ENCODE results near the gene HTRA3.
"Not testable (repeated sequence)": the region's sequence is repeated elsewhere in the genome, so short reads cannot be mapped to it uniquely, and the experiment has no call there.

HTRA3 gene

DNA sequence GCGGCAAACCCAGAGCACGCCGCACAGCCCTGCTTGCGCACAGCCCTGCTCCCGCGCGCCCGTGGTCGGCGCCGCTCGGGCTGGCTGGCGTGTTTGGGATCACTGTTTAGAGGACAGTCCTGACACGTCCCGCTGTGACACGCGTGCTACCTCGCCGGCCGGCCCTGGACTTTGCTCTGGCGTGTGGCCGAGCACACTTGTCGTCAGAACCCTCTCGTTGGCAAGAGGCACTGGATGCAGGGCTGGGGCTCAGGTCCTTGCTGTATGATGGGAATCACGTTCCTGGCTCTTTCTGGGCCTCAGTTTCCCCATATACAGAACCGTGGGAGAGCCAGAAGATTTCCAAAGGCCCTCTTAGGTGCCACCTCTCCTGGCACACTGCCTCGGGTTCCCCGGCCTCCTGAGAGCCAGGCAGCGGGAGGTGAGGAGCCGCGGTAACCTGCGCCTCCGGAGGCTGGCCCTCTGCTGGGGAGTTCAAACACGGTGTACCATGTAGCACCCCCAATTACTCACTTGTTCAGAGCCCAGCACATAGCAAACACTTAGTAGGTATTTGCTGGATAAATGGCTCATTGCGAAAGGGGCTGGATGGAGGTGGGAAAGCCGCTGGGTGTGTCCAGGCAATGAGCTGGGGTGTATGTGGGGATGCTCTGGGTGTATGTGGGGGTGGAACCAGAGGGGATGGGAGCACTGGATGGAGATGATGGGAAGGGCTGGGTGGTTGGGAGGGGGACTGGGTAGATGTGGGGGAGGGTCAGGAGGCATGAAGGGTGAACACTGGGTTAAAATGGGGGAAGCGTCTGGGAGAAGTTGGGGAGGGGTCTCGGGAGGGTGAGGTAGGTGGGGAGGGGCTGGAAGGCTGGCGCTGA lies 76.6 kb downstream of the HTRA3 start:
- no peak overlapping the region for H3K9ac ChIP-seq (ENCODE audit: low read depth, low read length)
- no peaks in the 10 kb centered on the region for H3K36me3 ChIP-seq (ENCODE audit: insufficient read depth, low read length)
- peaks cover 7% of the 10 kb centered on the region; the same call in 1 of the 2 replicates for H3K4me1 ChIP-seq (ENCODE audit: insufficient read depth, low read length)
- H3K9me3 ChIP-seq (ENCODE audit: control insufficient read depth, insufficient read depth, low read length) = no peaks in the 10 kb centered on the region

DNA sequence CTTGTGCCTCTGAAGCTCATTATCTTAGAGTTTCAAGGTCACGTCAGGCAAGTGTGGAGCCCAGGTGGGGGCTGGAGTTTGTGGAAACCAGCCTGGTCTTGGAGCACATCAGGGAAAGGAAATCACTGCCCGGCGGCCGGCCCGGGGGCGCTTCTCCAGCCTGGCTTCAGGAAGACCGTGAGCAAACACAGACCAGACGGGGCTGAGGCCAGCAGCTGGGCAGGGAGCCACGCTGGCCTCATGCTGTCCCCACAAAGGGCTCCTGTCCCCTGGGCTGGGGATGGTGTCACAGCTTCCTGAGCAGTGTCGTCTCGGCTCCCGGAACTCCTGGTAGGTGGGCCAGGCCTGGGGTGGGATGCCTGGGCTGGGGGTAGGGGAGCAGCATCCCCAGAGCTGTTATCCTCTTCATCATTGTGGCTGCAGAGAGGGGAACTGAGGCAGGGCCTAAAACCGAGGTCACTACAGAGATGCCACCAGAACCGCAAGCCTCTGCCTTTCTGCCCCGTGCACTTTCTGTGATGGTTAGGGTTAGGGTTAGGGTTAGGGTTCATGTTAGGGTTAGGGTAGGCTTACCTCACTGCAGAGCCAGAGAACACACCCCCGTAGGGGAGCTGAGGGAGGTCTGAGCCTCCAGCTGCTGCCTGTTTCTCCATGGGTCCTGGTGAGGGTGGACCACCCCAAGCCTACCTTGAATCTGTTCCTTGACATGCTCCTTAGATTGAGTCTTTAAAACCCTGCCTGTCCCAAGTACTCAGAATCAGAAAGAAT lies 77.5 kb downstream of the HTRA3 start:
- Histone ChIP-seq H3K36me3 (ENCODE audit: insufficient read depth, low read length) (no peaks in the 10 kb centered on the region), H3K9ac (ENCODE audit: low read depth, low read length) (no peak overlapping the region), H3K9me3 (ENCODE audit: control insufficient read depth, insufficient read depth, low read length) (no peaks in the 10 kb centered on the region), H3K4me1 (ENCODE audit: insufficient read depth, low read length) (peaks cover 14% of the 10 kb centered on the region)

DNA sequence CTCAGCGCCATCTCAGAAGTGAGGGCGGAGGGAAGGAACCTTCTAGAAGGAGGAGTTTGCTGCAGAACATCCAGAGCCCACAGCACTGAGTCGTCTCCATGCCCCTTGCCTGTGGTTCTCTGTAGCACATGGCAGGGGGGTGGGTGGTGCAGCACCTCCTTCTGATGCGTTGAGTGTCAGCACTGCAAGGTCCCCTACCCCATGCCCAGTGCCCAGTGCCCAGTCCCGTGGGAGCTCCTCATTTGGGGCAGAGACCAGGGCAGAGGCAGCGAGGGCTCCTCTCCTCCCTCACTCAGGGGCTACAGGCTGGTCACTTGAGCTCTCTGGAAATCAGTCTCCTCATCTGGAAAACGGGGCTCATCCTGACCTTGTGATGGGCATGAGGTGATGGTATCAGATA lies 78.1 kb downstream of the HTRA3 start:
- H3K9ac ChIP-seq (ENCODE audit: low read depth, low read length) = no peak overlapping the region

DNA sequence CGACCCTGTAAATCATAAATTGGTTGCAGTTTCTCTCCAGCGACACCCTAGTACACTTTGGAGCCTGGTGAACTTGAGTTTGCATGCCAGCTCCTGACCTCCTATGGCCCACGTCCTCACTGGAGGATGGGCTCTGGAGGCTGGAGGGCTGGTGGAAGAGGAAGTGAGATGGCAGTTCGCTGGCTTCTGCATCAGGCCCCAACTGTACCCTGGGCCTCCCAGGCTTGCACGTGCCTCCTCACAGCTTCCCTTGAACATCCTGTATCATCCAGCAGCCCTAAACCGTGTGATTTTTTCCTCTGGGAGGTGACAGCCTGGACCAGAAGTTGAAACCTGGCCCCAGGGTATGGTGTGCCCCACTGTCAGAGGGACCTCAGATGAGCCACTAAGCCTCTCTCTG lies 78.5 kb downstream of the HTRA3 start:
- H3K9me3 ChIP-seq (ENCODE audit: control insufficient read depth, insufficient read depth, low read length) = no peaks in the 10 kb centered on the region
- H3K36me3 ChIP-seq (ENCODE audit: insufficient read depth, low read length) = no peaks in the 10 kb centered on the region
- H3K4me1 ChIP-seq (ENCODE audit: insufficient read depth, low read length) = peaks cover 17% of the 10 kb centered on the region
- no peak overlapping the region for H3K9ac ChIP-seq (ENCODE audit: low read depth, low read length)

More for the DNA sequence above, 78.1 kb downstream of the HTRA3 start:
- H3K9me3 ChIP-seq (ENCODE audit: control insufficient read depth, insufficient read depth, low read length) = no peaks in the 10 kb centered on the region
- no peaks in the 10 kb centered on the region for H3K36me3 ChIP-seq (ENCODE audit: insufficient read depth, low read length)
- H3K4me1 ChIP-seq (ENCODE audit: insufficient read depth, low read length) = peaks cover 21% of the 10 kb centered on the region

DNA sequence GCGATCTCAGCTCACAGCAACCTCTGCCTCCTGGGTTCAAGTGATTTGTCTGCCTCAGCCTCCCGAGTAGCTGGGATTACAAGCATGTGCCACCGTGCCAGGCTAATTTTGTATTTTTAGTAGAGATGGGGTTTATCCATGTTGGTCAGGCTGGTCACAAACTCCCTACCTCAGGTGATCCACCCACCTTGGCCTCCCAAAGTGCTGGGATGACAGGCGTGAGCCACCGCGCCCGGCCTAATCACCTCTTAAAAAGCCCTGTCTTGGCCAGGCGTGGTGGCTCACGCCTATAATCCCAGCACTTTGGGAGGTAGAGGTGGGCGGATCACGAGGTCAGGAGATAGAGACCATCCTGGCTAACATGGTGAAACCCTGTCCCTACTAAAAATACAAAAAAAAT lies 79.7 kb downstream of the HTRA3 start:
- not testable (repeated sequence) for H3K36me3 ChIP-seq (ENCODE audit: insufficient read depth, low read length); H3K9ac ChIP-seq (ENCODE audit: low read depth, low read length); H3K9me3 ChIP-seq (ENCODE audit: control insufficient read depth, insufficient read depth, low read length)
- H3K4me1 ChIP-seq (ENCODE audit: insufficient read depth, low read length) = peaks cover 17% of the 10 kb centered on the region

DNA sequence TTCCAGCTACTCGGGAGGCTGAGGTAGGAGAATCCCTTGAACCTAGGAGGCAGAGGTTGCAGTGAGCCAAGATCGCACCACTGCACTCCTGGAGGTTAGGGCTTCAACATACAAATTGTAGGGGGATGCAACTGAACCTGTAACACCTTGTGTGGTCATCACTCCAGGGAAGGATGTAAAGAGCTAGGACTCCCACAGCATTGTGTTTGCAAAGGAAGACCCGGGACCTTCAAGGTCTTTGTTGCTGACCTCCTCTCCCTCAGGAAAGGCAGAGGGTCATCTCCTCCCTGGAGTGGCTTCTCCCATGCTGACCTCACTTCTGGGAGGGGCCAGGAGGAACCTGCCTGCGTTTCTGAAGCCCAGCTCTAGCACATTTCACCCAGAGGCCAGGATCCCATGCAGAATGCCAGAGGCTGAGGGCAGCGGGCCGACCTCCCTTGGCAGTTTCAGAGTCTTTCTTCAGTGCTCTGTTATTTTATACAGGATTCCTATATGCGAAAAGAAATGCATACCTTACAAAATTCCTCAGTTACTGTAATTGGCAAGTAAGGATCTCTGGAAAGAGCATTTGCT lies 80.2 kb downstream of the HTRA3 start:
- Histone ChIP-seq H3K9me3 (ENCODE audit: control insufficient read depth, insufficient read depth, low read length) (no peaks in the 10 kb centered on the region), H3K36me3 (ENCODE audit: insufficient read depth, low read length) (no peaks in the 10 kb centered on the region), H3K9ac (ENCODE audit: low read depth, low read length) (no peak overlapping the region), H3K4me1 (ENCODE audit: insufficient read depth, low read length) (peaks cover 17% of the 10 kb centered on the region)

DNA sequence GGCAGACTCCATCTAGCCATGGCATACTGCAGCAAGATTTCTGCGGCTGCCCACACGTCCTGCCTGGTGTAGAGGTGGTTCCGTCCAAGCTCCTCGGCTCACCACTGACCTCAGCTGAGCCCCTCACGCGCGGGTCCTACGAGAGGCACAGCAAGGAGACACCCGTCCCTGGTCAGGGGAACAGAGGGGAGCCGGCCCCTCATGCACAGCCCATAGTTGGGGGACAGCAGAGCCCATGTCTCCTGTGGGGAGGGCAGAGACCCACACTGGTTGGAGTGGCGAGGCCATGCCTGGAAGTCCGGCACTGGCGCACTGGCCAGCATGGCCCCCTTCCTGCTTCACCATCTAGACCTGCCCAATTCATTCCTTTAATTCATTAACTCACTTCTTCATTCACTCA lies 80.8 kb downstream of the HTRA3 start:
- Histone ChIP-seq H3K4me1 (ENCODE audit: insufficient read depth, low read length) (peaks cover 17% of the 10 kb centered on the region), H3K36me3 (ENCODE audit: insufficient read depth, low read length) (no peaks in the 10 kb centered on the region), H3K9ac (ENCODE audit: low read depth, low read length) (no peak overlapping the region), H3K9me3 (ENCODE audit: control insufficient read depth, insufficient read depth, low read length) (no peaks in the 10 kb centered on the region)

DNA sequence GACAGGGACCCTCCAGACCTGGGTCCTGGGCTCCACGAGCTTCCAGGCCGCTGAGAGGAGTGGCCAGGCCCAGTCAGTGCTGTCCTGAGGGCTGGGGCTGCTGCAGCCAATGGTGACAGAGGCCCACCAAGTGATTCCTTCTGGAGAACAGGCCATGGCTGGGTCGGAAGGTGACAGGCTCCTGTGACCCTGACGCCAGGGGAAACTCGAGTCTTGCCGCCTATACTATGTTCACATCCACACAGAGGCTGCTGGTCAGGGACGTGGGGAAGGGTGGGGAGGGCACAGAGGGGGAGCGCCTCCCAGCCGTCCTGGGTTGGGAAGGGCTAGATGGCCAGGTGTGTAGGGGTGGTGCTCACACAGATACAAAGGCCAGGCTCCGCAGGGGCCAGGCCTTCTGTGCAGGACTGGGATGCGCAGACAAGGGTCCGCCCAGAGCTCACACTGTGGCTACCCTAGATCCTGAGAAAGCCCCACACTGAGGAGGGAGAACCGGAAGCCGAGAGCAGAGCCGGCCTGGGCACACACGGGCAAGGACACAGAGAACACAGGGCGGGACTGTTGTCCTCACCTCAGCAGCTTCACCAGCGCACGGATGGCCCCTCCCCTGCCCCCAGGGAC lies 81.4 kb downstream of the HTRA3 start:
- peaks cover 17% of the 10 kb centered on the region for H3K4me1 ChIP-seq (ENCODE audit: insufficient read depth, low read length)
- H3K9me3 ChIP-seq (ENCODE audit: control insufficient read depth, insufficient read depth, low read length) = no peaks in the 10 kb centered on the region
- H3K36me3 ChIP-seq (ENCODE audit: insufficient read depth, low read length) = no peaks in the 10 kb centered on the region
- no peak overlapping the region for H3K9ac ChIP-seq (ENCODE audit: low read depth, low read length)

DNA sequence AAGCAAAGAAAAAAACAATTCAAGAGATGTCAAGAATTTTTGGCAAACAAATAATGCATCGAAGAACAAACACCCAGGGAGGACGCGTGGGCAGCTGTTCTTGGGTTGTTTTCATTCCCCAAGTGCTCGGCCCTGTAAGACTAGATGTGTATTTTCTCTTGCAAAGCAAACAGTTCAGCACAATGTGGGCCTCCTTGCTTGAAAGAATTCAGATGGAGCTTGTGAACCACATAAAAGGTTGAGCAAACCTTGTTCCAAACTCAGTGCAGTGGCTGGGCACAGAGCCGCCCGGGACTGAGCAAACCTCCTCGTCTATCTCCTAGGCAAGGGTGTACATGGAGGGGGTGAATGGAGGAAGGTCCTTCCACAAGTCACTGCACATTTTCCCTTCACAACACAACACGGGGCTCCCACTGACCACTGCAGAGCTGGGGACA lies 82.4 kb downstream of the HTRA3 start:
- H3K9me3 ChIP-seq (ENCODE audit: control insufficient read depth, insufficient read depth, low read length) = no peaks in the 10 kb centered on the region
- no peaks in the 10 kb centered on the region for H3K36me3 ChIP-seq (ENCODE audit: insufficient read depth, low read length)
- H3K9ac ChIP-seq (ENCODE audit: low read depth, low read length) = no peak overlapping the region
- H3K4me1 ChIP-seq (ENCODE audit: insufficient read depth, low read length) = peaks cover 21% of the 10 kb centered on the region

DNA sequence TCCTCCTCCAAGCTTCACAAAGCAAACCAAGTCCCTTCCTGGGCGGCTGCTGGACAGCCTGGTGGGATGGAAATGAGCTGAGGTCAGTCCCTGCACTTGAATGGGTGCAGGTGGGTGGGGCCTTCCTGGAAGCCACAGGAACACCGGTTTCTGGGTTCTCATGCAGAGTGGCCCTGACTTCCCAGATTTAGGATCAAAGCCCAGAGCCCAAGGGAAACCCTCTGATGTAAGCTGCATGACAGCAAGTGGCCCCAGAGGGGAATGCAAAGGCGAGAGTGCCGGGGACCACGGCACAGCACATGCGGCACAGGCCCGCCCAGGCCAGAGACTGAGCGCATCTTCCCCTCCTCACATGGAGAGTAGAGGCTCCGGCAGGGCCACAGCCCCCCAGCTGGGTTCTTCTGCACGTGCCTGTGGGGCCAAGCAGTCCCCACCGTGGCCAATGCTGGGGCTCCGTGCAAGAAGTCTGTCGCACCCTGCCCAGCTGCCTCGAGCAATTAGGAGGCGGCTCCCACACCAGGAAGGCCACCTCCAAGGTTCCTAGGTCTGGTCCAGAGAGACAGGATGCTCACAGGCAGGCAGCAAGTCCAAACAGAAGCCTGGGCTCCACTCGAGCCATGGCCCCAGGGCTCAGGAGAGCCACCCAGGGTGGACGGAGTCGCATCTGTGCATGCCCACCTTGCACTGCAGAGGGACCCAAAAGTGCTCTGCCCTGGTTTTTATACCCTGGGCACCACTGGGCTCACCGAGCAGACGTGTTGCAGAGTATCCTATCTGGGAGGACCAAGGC lies 83.0 kb downstream of the HTRA3 start:
- H3K9ac ChIP-seq (ENCODE audit: low read depth, low read length) = no peak overlapping the region
- no peaks in the 10 kb centered on the region for H3K9me3 ChIP-seq (ENCODE audit: control insufficient read depth, insufficient read depth, low read length)
- no peaks in the 10 kb centered on the region for H3K36me3 ChIP-seq (ENCODE audit: insufficient read depth, low read length)
- peaks cover 27% of the 10 kb centered on the region for H3K4me1 ChIP-seq (ENCODE audit: insufficient read depth, low read length)

DNA sequence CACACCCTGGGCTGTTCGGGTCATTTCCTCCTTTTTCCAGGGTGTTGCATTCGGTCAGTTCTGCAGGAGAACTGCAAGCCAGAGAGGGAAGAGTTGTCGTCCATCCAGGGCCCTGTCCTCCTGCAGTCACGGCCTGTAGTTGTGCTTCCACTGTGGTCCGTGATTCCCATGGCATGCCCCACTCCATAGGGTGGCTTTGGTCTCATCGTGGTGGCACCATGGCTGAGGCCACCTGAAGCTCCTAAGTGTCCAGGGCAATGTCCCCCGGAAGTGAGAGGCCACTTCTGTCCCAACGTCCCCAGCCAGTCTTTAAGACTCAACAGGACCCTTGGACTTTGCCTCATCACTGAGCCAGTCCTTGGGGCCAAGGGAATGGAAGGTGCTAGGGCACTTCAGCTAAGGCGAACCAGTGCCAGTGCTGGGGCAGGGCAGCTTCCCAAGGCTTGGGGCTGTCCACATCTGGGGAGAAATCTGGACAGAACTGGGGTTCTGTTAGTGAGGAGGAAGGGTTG lies 83.7 kb downstream of the HTRA3 start:
- H3K36me3 ChIP-seq (ENCODE audit: insufficient read depth, low read length) = no peaks in the 10 kb centered on the region
- H3K9ac ChIP-seq (ENCODE audit: low read depth, low read length) = no peak overlapping the region
- H3K4me1 ChIP-seq (ENCODE audit: insufficient read depth, low read length) = peaks cover 29% of the 10 kb centered on the region
- no peaks in the 10 kb centered on the region for H3K9me3 ChIP-seq (ENCODE audit: control insufficient read depth, insufficient read depth, low read length)

DNA sequence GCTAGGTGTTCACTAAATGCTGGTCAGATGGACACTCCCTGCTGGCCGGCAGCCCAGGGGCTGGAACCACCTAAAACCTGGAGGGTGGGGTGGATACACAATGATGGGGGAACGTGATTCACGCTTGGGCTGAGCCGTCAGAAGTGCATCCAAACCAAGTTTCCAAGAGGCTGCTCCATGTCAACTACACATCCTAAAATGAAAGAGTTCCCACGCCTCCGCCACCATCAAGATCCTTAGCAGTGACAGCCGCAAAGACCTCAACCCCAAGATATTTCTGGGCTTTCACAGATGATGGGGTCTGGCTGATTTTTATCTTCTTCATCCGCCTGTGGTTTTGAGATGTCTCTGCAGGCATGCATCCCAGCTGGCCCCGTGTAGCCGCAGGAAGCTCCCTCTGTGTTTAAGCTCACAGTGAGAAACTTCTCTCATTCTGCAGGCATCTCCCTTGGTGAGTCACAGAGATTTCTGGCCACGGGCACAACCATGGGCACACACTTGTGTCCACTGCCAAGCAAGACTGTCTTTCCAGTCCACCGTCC lies 84.4 kb downstream of the HTRA3 start:
- H3K9me3 ChIP-seq (ENCODE audit: control insufficient read depth, insufficient read depth, low read length) = no peaks in the 10 kb centered on the region
- H3K4me1 ChIP-seq (ENCODE audit: insufficient read depth, low read length) = peaks cover 29% of the 10 kb centered on the region
- H3K9ac ChIP-seq (ENCODE audit: low read depth, low read length) = no peak overlapping the region
- no peaks in the 10 kb centered on the region for H3K36me3 ChIP-seq (ENCODE audit: insufficient read depth, low read length)

DNA sequence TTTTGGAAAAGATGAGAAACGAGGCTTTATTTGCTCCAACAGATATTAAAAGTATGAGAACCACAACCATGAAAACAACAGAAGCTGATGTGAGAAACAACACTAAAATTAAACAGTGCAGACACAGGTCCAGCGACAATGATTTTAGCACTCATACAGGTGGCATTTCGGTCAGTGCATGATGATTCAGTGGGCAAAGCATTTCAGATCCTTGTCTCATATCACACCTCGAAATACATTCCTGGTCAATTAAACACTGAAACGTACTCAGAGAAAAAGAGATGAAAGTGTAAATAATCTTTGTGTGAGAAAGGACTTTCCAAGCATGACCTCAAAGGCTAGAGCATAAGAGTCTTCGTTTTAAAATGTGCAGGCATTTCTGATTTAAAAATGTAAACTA lies 85.8 kb downstream of the HTRA3 start:
- Histone ChIP-seq H3K9me3 (ENCODE audit: control insufficient read depth, insufficient read depth, low read length) (no peaks in the 10 kb centered on the region), H3K36me3 (ENCODE audit: insufficient read depth, low read length) (no peaks in the 10 kb centered on the region), H3K4me1 (ENCODE audit: insufficient read depth, low read length) (peaks cover 29% of the 10 kb centered on the region), H3K9ac (ENCODE audit: low read depth, low read length) (no peak overlapping the region)

Data from ES-I3 (cell line).